Activated CD8-positive, alpha-beta T cell treated with anti-CD3 and anti-CD28 coated beads for 36 hours (primary cell): ENCODE data around the gene C12orf42. TPM values are rescaled to one million over a fixed set of nuclear protein-coding genes. Genes with fewer than 3 reads are reported as not detected.
A peak's percentile ranks its signal among the peaks of the same experiment; 100 is the strongest.

Source experiments
- ATAC-seq: fragments of 200-7000 bp; cut with Tn5 transposase; one replicate; pipeline ENCODE4 v1.10.0; 2021; ENCODE audit warnings: mild to moderate bottlenecking, moderate library complexity
- CTCF ChIA-PET: fragments of 350-600 bp; sonication (Branson Sonifier 250); formaldehyde crosslinking; loops from one replicate; lab custom pipeline; 2021; ENCODE audit warnings: antibody characterized with exemption; lab: Charles Lee
- POLR2A ChIA-PET: fragments of 350-600 bp; sonication (Branson Sonifier 250); formaldehyde crosslinking; loops from one replicate; lab custom pipeline; 2021; ENCODE audit warnings: antibody characterized with exemption; lab: Charles Lee
- DNase-seq: peaks from one replicate; pipeline ENCODE4 v3.0.0-alpha.2; 2020
- H3K27ac Mint-ChIP-seq: one replicate; pipeline ENCODE4 v1.8.0; 2021; ENCODE audit warnings: mild to moderate bottlenecking, mixed read lengths
- H3K27me3 Mint-ChIP-seq: one replicate; pipeline ENCODE4 v1.8.0; 2021; ENCODE audit warnings: mixed read lengths
- H3K36me3 Mint-ChIP-seq: one replicate; pipeline ENCODE4 v1.8.0; 2021; ENCODE audit warnings: low read depth, mixed read lengths
- H3K4me1 Mint-ChIP-seq: one replicate; pipeline ENCODE4 v1.8.0; 2021; ENCODE audit warnings: low read depth, mixed read lengths
- H3K4me3 Mint-ChIP-seq: one replicate; pipeline ENCODE4 v1.8.0; 2021; ENCODE audit warnings: mild to moderate bottlenecking, moderate library complexity, mixed read lengths
- H3K9me3 Mint-ChIP-seq: one replicate; pipeline ENCODE4 v1.8.0; 2021; ENCODE audit warnings: mixed read lengths
- intact Hi-C: fragments of 100-400 bp; cut with micrococcal nuclease; formaldehyde crosslinking; loops from one replicate; pipeline ENCODE4 v1.10.0; 2022
- total RNA-seq, 2 experiments: library from RNA; stranded (reverse); gene quantifications; one replicate each; pipeline ENCODE4 v1.2.3, GENCODE V29; 2021
- TF ChIP-seq, protein P1 (sequence below): fragments of 200-600 bp; IDR thresholded peaks from one replicate; pipeline ENCODE4 v1.8.0; 2022; ENCODE audit warnings: antibody characterized with exemption, mild to moderate bottlenecking

C12orf42 gene
- total RNA-seq, 2 experiments from 2014 or later: 0.49 to 1.4 TPM

DNA sequence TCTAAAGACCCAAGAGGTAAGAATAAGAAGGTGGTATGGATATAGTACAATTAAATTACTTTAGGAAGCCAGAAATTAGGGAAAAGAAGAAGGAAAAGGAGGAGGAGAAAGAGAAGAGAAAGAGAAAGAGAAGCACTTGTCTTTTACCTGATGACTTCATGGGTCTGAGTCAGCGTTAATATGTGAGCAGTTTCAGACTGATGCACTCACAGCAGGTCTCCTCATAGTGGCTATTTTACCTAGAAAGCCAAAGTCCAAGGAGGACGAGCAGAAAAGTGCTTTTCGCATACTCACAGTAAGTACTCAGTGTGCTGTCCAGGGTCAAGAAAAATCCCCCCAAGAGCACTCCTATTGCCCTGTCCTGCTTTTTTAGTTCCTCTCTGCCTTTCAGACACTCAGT lies 222.1 kb downstream of the C12orf42 start:
- H3K27ac Mint-ChIP-seq: no peak overlapping the region
- ATAC-seq (peak; percentile 34), DNase-seq (no peak)
- ChIA-PET POLR2A (no interaction called here), CTCF (no interaction called here)
- H3K9me3 Mint-ChIP-seq: no peaks in the 10 kb centered on the region
- intact Hi-C loops: no loop called here
- TF ChIP-seq, protein P1, sequence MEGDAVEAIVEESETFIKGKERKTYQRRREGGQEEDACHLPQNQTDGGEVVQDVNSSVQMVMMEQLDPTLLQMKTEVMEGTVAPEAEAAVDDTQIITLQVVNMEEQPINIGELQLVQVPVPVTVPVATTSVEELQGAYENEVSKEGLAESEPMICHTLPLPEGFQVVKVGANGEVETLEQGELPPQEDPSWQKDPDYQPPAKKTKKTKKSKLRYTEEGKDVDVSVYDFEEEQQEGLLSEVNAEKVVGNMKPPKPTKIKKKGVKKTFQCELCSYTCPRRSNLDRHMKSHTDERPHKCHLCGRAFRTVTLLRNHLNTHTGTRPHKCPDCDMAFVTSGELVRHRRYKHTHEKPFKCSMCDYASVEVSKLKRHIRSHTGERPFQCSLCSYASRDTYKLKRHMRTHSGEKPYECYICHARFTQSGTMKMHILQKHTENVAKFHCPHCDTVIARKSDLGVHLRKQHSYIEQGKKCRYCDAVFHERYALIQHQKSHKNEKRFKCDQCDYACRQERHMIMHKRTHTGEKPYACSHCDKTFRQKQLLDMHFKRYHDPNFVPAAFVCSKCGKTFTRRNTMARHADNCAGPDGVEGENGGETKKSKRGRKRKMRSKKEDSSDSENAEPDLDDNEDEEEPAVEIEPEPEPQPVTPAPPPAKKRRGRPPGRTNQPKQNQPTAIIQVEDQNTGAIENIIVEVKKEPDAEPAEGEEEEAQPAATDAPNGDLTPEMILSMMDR: no peak
- no peaks in the 10 kb centered on the region for H3K27me3 Mint-ChIP-seq
- H3K36me3 Mint-ChIP-seq: no peaks in the 10 kb centered on the region
- H3K4me1 Mint-ChIP-seq: peaks cover 20% of the 10 kb centered on the region
- no peak overlapping the region for H3K4me3 Mint-ChIP-seq

DNA sequence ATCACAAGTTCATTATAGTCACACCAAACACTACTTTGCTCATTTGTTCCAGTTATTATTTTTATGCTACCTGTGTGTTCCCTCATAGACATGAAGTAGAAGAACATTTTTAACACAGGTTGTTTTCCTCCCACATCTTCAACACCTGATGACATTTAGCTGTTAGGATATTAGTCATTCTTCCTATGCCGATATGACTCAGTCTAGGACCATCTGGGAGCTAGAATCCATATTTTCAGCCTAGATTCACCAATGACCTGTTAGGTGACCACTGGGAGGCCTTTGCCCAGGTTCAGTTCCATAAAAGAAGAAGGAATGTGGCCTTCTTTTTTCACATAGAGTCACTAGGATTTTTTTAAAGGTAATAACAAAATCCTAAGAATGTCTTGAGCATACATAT lies 222.8 kb downstream of the C12orf42 start:
- Mint-ChIP-seq H3K4me3 (no peak overlapping the region), H3K27ac (no peak overlapping the region), H3K27me3 (no peaks in the 10 kb centered on the region), H3K4me1 (peaks cover 20% of the 10 kb centered on the region), H3K9me3 (no peaks in the 10 kb centered on the region), H3K36me3 (no peaks in the 10 kb centered on the region)
- no peak for DNase-seq
- ChIA-PET CTCF (interaction anchor here (1.2 kb wide), 1 partner anchor 389 kb away, joined by 3 read pairs; no protein-coding TSS in a partner anchor), POLR2A (no interaction called here)
- TF ChIP-seq, protein P1: no peak
- intact Hi-C loops: no loop called here
- no peak for ATAC-seq

DNA sequence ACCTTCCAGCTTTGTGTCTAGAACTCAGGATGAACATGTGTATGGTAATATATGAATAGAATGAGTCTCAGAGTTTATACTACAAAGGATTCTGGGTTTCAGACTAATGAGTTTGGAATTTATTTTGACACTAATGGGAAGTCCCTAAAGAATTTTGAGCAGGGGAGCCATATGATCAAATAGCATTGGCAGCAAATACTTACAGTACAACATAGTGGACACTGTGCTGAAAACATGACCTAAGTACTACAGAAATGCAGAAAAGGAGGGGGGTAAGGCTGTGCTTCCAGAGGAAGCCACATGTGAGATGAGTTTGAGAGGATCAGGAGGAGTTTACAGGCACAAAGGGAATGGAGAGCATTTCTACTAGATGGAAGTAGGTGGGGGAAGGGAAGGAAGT lies 225.8 kb downstream of the C12orf42 start:
- no peaks in the 10 kb centered on the region for H3K36me3 Mint-ChIP-seq
- intact Hi-C loops: no loop called here
- ATAC-seq (no peak), DNase-seq (no peak)
- ChIA-PET CTCF (no interaction called here), POLR2A (no interaction called here)
- no peaks in the 10 kb centered on the region for H3K9me3 Mint-ChIP-seq
- no peak overlapping the region for H3K27ac Mint-ChIP-seq
- no peaks in the 10 kb centered on the region for H3K27me3 Mint-ChIP-seq
- peaks cover 20% of the 10 kb centered on the region for H3K4me1 Mint-ChIP-seq
- TF ChIP-seq, protein P1: no peak
- H3K4me3 Mint-ChIP-seq: no peak overlapping the region

DNA sequence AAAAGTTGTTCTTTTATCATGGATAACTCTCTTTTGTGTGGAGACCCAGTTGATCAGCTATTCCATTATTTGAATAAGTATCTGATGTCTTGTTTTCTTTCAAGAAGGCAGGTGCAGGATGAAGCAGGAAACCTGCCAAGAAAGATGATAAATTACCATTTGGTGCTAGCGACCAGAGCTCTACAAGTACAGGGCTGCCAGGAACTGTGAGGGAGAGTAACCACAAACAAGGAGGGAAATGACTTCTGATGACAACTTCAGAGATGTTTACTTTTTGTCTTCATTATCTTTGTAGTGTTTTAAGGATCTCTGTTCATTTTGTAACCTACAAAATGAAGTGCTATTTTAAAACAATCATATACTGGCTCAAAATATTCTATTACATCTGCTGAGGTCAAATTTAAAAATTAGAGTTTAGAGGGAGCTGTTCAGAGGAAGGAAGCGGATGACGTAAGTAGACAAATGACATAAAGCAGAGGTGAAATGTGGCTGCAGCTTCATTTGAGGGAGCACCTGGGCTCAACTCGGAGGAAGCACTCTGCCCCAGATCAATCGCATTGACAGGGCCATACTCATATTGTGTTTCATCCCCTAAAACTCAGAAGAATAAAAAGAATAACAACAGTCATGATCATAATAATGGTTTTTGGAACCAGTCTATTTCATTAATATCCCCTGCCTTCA lies 226.8 kb downstream of the C12orf42 start:
- POLR2A ChIA-PET: no interaction called here
- intact Hi-C loops: no loop called here
- Mint-ChIP-seq H3K27me3 (no peaks in the 10 kb centered on the region), H3K27ac (peak overlapping the region; percentile 46), H3K36me3 (no peaks in the 10 kb centered on the region), H3K4me1 (peaks cover 20% of the 10 kb centered on the region), H3K4me3 (no peak overlapping the region), H3K9me3 (no peaks in the 10 kb centered on the region)
- TF ChIP-seq, protein P1: no peak
- CTCF ChIA-PET: interaction anchor here (1.2 kb wide), 1 partner anchor 8 kb away, joined by 4 read pairs; no protein-coding TSS in a partner anchor
- DNase-seq (peak; percentile 8), ATAC-seq (peak; percentile 66)

DNA sequence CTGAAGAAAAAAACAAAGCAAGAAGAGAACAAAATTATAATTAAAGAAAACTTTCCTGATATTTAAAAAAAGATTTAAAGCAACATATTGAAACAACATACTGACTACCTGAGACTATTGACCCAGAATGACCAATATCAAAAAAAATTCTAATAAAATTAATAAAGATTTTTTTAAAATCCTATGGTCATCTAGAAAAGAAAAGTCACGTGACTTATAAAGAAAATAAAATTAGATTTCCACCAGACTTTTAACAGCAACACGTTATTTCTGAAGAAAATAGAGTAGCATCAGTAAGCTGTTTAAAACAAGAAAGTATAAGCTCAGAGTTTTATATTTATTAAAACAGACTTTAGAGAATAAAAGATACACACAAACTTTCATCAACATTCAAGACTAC lies 238.0 kb downstream of the C12orf42 start:
- Mint-ChIP-seq H3K27ac (no peak overlapping the region), H3K36me3 (no peaks in the 10 kb centered on the region), H3K9me3 (peaks cover 5% of the 10 kb centered on the region), H3K4me3 (no peak overlapping the region), H3K4me1 (no peaks in the 10 kb centered on the region), H3K27me3 (no peaks in the 10 kb centered on the region)
- intact Hi-C loops: no loop called here
- DNase-seq: no peak
- ChIA-PET POLR2A (no interaction called here), CTCF (no interaction called here)
- TF ChIP-seq, protein P1: no peak
- no peak for ATAC-seq

Other genes starting within 250 kb of the C12orf42 start
- gene STAB2, start 91.3 kb upstream of the C12orf42 start, total RNA-seq: not detected